HCT116 (cell line): ENCODE data around the gene MMEL1. TPM values are rescaled to one million over a fixed set of nuclear protein-coding genes. Genes with fewer than 3 reads are reported as not detected.
"Not testable (repeated sequence)": the region's sequence is repeated elsewhere in the genome, so short reads cannot be mapped to it uniquely, and the experiment has no call there.

Experiments
- ATAC-seq: fragments of 200-7000 bp; cut with Tn5 transposase; 2 replicates; pipeline ENCODE4 v1.9.1; 2020; ENCODE audit warnings: mild to moderate bottlenecking, moderate library complexity
- BruUV-seq: library from RNA; stranded (reverse); fragments of 400-500 nt; replicated peaks from 2 replicates; lab custom pipeline; 2021; lab: Mats Ljungman, UMichigan
- CTCF ChIA-PET: fragments of 300-600 bp; sonication (Branson Sonifier 250); formaldehyde crosslinking; loops from one replicate; lab custom pipeline; 2021; ENCODE audit warnings: antibody characterized with exemption; lab: Charles Lee
- POLR2A ChIA-PET: fragments of 300-600, 350-600 bp; sonication (Branson Sonifier 250); formaldehyde crosslinking; loops from one replicate; lab custom pipeline; 2021; ENCODE audit warnings: antibody characterized with exemption; lab: Charles Lee
- RAD21 ChIA-PET, 2 experiments: fragments of 300-600 bp; sonication (Branson Sonifier 250); formaldehyde crosslinking; loops; one replicate each; lab custom pipeline; 2023; ENCODE audit warnings: low total read pairs in 2 of 2; ENCODE audit not compliant: uncharacterized antibody in 2 of 2, unreplicated experiment in 2 of 2, low non-redundant PET in 1 of 2; lab: Charles Lee
- DNase-seq: peaks from one replicate; pipeline ENCODE4 v3.0.0-alpha.2; 2010; ENCODE audit warnings: low read depth, low spot score
- H2AFZ ChIP-seq: fragments of 200-600 bp; shearing (Covaris generic), sonication (generic); 2 replicates; pipeline ENCODE4 v1.6.1; 2017; ENCODE audit warnings: low read depth, mixed run types, mixed read lengths, antibody characterized with exemption, low read length; ENCODE audit not compliant: poor library complexity, severe bottlenecking
- H3K27ac ChIP-seq: 2 replicates; pipeline ENCODE4 v1.5.1; 2012; ENCODE audit warnings: low read depth, low read length
- H3K27me3 ChIP-seq: fragments of 200-600 bp; sonication (generic); 2 replicates; pipeline ENCODE4 v1.6.1; 2016; ENCODE audit warnings: mixed run types, low read length, mixed read lengths; ENCODE audit not compliant: insufficient read depth
- H3K36me3 ChIP-seq, 2 experiments: fragments of 200-500 bp in 1 of 2; fragments of 200-600 bp in 1 of 2; sonication (Bioruptor generic) in 1 of 2; sonication (generic) in 1 of 2; 2 replicates each; pipeline versions ENCODE4 v1.5.1 to v1.6.1; 2014 to 2016; ENCODE audit warnings: low read length in 2 of 2, inconsistent platforms in 1 of 2, mixed read lengths in 1 of 2, mixed run types in 1 of 2; ENCODE audit not compliant: insufficient read depth in 2 of 2, control insufficient read depth in 1 of 2
- H3K4me1 ChIP-seq, 2 experiments: fragments of 200-600 bp in 1 of 2; sonication (generic) in 1 of 2; 2 replicates each; pipeline versions ENCODE4 v1.5.1 to v1.6.1; 2012 to 2017; ENCODE audit warnings: low read length in 2 of 2, inconsistent platforms in 1 of 2, mild to moderate bottlenecking in 1 of 2, mixed read lengths in 1 of 2, mixed run types in 1 of 2, moderate library complexity in 1 of 2; ENCODE audit not compliant: insufficient read depth in 2 of 2, control insufficient read depth in 1 of 2
- H3K4me2 ChIP-seq: fragments of 200-600 bp; sonication (generic); 2 replicates; pipeline ENCODE4 v1.6.1; 2017; ENCODE audit warnings: mixed run types, low read length, mixed read lengths
- H3K4me3 ChIP-seq, 2 experiments: fragments of 200-600 bp in 1 of 2; sonication (generic) in 1 of 2; replicated peaks in 1 of 2; 2 replicates each; pipeline ENCODE4 v1.5.1; 2011 to 2016; ENCODE audit warnings: low read length in 2 of 2, control low read depth in 1 of 2, low read depth in 1 of 2, mild to moderate bottlenecking in 1 of 2, mixed read lengths in 1 of 2, mixed run types in 1 of 2
- H3K79me2 ChIP-seq: fragments of 200-600 bp; sonication (generic); 2 replicates; pipeline ENCODE4 v1.6.1; 2017; ENCODE audit warnings: mild to moderate bottlenecking, mixed run types, low read length, moderate library complexity, mixed read lengths; ENCODE audit not compliant: insufficient read depth
- H3K9ac ChIP-seq: fragments of 200-600 bp; sonication (generic); 2 replicates; pipeline ENCODE4 v1.6.1; 2016; ENCODE audit warnings: low read length, mixed read lengths
- H3K9me2 ChIP-seq: fragments of 200-600 bp; sonication (generic), shearing (Covaris generic); 2 replicates; pipeline ENCODE4 v1.6.1; 2017; ENCODE audit warnings: mixed run types, mild to moderate bottlenecking, moderate library complexity; ENCODE audit not compliant: insufficient read depth
- H3K9me3 ChIP-seq, 2 experiments: fragments of 200-500 bp in 1 of 2; fragments of 200-600 bp in 1 of 2; sonication (Bioruptor generic) in 1 of 2; sonication (generic) in 1 of 2; 2 replicates each; pipeline ENCODE4 v1.6.1; 2014 to 2017; ENCODE audit warnings: low read length in 2 of 2, mixed read lengths in 2 of 2, inconsistent platforms in 1 of 2, low read depth in 1 of 2, mild to moderate bottlenecking in 1 of 2, mixed run types in 1 of 2, moderate library complexity in 1 of 2; ENCODE audit not compliant: control insufficient read depth in 1 of 2, insufficient read depth in 1 of 2
- H4K20me1 ChIP-seq: fragments of 200-600 bp; sonication (generic), shearing (Covaris generic); 2 replicates; pipeline ENCODE4 v1.6.1; 2017; ENCODE audit warnings: mixed run types, mild to moderate bottlenecking, moderate library complexity; ENCODE audit not compliant: insufficient read depth
- EZH2phosphoT487 ChIP-seq: fragments of 200-600 bp; IDR thresholded peaks from 2 replicates; pipeline ENCODE4 v1.6.1; 2018; ENCODE audit warnings: antibody characterized with exemption, borderline replicate concordance
- intact Hi-C: fragments of 100-400 bp; cut with micrococcal nuclease; formaldehyde crosslinking; loops from 2 replicates; pipeline ENCODE4 v1.10.0; 2022
- total RNA-seq: library from RNA; stranded (reverse); gene quantifications from one replicate; pipeline ENCODE4 v1.2.1, GENCODE V29; 2021; ENCODE audit not compliant: unreplicated experiment

MMEL1 gene
- total RNA-seq, 1 experiment from 2014 or later, result 2.7 TPM

DNA sequence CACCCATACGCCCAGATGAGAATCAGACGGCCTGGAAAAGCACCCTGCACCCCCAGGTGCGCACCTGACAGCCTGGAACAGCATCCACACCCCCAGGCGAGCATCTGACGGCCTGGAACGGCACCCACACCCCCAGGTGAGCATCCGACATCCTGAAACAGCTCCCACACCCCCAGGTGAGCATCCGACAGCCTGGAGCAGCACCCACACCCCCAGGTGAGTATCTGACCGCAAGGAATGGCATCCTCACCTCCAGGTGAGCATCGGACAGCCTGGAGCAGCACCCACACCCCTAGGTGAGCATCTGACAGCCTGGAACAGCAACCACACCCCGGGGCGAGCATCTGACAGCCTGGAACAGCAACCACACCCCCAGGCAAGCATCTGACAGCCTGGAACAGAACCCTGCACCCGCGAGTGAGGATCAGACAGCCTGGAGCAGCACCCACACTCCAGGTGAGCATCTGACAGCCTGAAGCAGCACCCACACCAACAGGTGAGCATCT lies 21.7 kb upstream of the MMEL1 start:
- H3K4me3 ChIP-seq, CTCF ChIA-PET, H3K9me2 ChIP-seq, H3K79me2 ChIP-seq, intact Hi-C loops, H3K9me3 ChIP-seq, H3K36me3 ChIP-seq, BruUV-seq, H4K20me1 ChIP-seq, H3K9ac ChIP-seq, DNase-seq, H3K4me2 ChIP-seq, H3K27ac ChIP-seq, ATAC-seq, RAD21 ChIA-PET, H3K4me1 ChIP-seq, H2AFZ ChIP-seq: not testable (repeated sequence)
- POLR2A ChIA-PET, result interaction anchor here (0.7 kb wide), 1 partner anchor 1805 kb away, joined by 3 read pairs; no protein-coding TSS in a partner anchor
- peaks cover 65% of the 10 kb centered on the region for H3K27me3 ChIP-seq
- peak; percentile 94 for TF ChIP-seq EZH2phosphoT487

DNA sequence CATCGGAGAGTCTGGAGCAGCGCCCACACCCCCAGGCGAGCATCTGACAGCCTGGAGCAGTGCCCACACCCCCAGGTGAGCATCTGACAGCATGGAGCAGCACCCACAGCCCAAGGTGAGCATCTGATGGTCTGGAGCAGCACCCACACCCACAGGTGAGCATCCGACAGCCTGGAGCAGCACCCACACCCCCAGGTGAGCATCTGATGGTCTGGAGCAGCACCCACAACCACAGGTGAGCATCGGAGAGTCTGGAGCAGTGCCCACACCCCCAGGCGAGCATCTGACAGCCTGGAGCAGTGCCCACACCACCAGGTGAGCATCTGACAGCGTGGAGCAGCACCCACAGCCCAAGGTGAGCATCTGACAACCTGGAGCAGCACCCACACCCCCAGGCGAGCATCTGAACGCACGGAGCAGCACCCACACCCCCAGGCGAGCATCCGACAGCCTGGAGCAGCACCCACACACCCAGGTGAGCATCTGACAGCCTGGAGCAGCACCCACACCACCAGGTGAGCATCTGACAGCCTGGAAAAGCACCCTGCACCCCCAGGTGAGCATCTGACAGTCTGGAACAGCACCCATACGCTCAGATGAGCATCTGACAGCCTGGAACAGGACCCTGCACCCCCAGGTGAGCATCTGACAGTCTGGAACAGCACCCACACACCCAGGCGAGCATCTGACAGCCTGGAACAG lies 21.1 kb upstream of the MMEL1 start:
- ATAC-seq, H3K9me2 ChIP-seq, BruUV-seq, H3K36me3 ChIP-seq, H3K9ac ChIP-seq, H3K4me3 ChIP-seq, H3K79me2 ChIP-seq, DNase-seq, CTCF ChIA-PET, POLR2A ChIA-PET, RAD21 ChIA-PET, H2AFZ ChIP-seq, intact Hi-C loops, H4K20me1 ChIP-seq, H3K4me1 ChIP-seq, H3K9me3 ChIP-seq, H3K27ac ChIP-seq, H3K4me2 ChIP-seq: not testable (repeated sequence)
- peaks cover 69% of the 10 kb centered on the region for H3K27me3 ChIP-seq
